ENCODE measurements around the gene APLN.

- no peak for TF ChIP-seq CTCF (IDR thresholded peaks at IDR 0.05)
- TF ChIP-seq POLR2A (IDR thresholded peaks at IDR 0.05), result no peak
These were observed 4.5 kb downstream of the APLN start for GRCh38 chrX:129650183-129650689.

Measured in testis (tissue), 2 donors.